GM18519 (cell line): ENCODE data around the gene PDE4D.
"Not testable (repeated sequence)": the region's sequence is repeated elsewhere in the genome, so short reads cannot be mapped to it uniquely, and the experiment has no call there.

Source experiments
- ATAC-seq: cut with Tn5 transposase; IDR thresholded peaks from one replicate; pipeline ENCODE4 v1.9.1; 2021; ENCODE audit warnings: mild to moderate bottlenecking, moderate library complexity; ENCODE audit not compliant: unreplicated experiment, low FRiP score

Gene PDE4D

DNA sequence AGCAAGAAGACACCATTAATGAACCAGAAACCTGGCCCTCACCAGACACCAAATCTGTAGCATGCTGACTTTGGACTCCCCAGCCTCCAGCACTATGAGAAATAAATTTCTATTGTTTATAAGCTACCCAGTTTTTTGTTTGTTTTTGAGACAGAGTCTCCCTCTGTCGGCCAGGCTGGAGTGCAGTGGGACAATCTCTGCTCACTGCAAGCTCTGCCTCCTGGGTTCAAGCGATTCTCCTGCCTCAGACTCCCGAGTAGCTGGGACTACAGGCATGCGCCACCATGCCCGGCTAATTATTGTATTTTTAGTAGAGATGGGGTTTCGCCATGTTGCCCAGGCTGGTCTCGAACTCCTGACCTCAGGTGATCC lies 227.7 kb downstream of the PDE4D start:
- ATAC-seq = not testable (repeated sequence)

GRCh38 chr5:59665086-59665831 lies 228.3 kb downstream of the PDE4D start:
- ATAC-seq = no peak

- ATAC-seq = peak; percentile 51
These were observed 231.4 kb downstream of the PDE4D start for GRCh38 chr5:59661954-59662615.

DNA sequence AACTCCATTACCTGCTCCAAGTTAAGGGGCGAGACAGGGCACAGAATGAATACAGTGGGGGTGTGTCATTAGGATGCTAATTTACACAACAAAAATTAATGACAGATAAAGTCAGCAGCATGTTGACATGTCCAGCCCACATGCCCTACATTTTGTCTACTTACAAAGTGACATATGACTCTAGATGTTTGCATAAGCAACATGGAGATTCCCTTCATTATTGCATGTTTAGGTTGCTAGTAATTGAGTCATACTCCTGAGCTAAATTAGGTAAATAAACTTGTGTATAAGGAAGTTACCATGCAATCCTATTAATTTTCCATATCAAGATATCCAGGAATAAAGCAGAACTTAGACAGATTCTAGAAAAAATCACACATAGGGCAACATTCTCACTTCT lies 232.2 kb downstream of the PDE4D start:
- ATAC-seq = no peak

DNA sequence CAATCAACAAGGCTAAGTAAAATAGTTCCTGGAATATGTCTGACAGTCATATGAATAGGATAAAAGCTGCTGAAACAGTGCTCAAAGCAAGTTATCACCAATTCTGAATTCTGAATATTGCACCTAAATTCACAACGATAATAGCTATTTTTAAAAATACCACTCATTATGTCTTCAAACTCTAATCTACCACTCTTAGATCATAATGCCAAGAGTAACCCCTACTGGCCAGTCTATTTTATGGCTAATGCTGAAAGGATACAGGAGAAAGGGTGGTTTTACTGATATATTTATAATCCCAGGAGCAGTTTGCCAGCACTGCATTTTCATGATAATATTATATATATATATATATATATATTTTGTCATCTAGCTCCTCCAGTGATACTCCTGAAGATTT lies 232.8 kb downstream of the PDE4D start:
- no peak for ATAC-seq

DNA sequence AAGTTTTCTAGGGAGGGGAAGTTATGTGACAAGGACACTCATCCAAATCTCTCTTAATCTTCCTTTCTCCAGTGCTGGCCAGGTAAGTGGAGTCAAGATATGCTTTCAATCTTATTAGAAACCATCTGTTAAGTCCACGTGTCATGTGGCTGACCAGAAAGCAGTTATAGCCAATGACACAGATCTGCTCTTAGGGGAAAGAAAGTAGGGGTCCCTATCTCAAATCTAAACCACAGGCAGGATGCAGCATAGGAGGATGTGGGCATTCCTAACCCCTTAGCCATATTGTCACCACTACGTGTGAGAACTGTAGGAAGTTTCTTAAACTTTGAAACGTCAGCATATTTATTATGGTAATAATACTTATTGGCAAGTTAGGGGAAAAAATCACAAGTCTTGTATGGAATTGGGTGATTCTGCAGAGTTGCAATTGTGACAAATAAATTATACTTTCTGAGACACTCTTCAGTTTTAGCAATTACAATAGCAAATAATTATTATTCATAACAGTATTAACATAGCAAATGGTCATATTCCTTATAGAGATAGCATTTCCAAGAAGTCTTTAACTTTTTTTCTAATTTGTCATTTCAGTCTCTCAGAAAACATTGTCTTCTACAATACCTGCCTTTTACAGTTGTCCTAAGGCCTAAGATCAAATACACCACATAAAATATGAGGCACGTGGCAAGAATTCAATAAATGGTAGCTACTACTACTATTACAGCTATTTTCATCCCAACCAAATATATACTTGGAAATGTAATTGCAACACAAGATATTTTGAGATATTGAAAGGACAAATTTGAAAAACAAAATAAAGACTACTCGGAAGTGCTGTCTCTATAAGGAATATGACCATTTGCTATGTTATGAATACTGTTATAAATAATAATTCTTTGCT lies 236.9 kb downstream of the PDE4D start:
- ATAC-seq = no peak

GRCh38 chr5:59655693-59656309 lies 237.7 kb downstream of the PDE4D start:
- no peak for ATAC-seq

- ATAC-seq = no peak
These were observed 238.8 kb downstream of the PDE4D start for GRCh38 chr5:59654691-59655090.

DNA sequence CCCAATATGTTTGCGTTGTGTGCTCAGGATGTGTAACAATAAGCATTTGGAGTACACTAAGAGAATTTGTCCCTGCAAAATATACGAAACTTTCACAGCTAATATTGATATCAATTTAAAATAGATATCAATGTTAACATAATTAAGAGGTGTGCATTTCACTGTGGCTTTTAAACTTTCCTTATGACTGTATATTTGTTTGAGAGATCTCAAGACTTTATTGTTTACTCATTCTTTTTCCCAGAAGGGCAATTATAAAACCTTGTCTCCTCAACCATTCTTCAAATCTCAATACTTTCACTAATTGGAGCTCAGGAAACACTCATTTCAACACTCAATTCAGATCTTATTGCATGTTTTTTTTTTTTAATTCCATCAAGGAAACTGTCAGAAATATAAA lies 241.1 kb downstream of the PDE4D start:
- no peak for ATAC-seq

GRCh38 chr5:59648949-59649921 lies 244.3 kb downstream of the PDE4D start:
- no peak for ATAC-seq

GRCh38 chr5:59648038-59648831 lies 245.3 kb downstream of the PDE4D start:
- no peak for ATAC-seq

- no peak for ATAC-seq
These were observed 248.1 kb downstream of the PDE4D start for GRCh38 chr5:59645380-59645779.

DNA sequence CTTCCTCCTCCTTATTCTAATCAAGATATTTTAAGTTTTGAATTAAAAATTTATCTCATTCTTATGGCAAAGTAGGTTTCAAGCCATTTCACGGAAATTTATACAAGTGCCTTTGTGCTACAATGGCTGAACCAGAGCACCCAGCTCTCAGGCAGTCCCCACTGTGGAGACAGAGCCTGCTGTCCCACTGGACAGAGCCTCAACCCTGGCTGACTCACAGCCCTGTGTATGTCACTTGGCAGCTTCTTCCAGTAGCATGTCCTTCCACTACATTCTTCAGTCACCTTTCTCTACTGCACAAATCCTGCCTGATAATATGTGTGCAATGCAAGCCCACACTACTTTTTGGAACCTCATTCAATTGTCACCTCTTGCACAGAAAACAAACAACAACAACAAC lies 253.1 kb downstream of the PDE4D start:
- ATAC-seq = no peak

DNA sequence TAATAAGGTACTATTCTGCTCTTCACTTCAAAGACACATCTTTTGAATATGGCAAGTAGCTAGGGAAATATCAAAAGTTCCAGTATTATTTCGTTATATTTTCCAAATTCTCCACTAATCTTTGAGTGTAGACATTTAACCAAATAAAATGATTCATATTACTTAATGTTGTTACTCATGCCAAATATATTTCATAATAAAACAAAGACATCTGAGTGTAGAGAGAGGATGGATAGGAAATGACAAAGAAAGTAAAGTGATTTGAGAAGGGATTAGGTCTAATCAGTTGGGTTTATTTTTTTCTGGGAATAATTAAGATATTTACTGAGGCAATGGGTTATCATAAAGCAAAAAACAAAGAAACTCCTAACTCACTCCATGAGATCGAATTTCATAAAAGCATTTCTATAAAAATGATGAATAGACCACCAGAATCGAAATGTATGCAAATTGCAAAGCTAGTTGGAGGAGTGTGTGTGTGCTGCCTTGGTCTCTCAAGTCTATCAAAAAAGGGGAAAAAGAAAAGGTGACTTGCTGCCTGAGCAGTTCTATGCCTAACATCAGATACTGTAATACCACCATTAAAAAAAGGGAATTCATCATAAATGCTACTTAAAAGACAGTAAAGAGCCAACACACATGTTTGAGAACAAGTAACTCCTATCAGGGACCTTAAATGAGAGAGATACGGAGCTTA lies 255.5 kb downstream of the PDE4D start:
- ATAC-seq = no peak

DNA sequence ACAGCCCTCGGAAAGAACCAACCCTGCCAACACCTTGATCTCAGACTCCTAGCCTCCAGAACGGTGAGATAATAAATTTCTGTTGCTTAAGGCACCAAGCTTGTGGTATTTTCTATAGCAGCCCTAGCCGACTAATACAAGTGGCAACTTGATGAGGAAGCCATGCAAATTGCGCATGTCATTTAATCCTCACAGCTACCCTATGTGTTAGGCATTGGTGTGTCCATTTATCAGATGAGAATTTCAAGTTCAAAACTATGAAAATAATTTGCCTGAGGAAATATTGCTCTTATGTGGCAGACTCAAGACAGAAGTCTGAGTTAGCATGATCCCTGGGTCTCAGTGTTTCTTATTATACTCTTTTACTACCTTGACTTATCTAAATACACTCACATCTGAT lies 264.0 kb downstream of the PDE4D start:
- ATAC-seq = no peak

- ATAC-seq = no peak
These were observed 265.3 kb downstream of the PDE4D start for GRCh38 chr5:59628062-59628828.

DNA sequence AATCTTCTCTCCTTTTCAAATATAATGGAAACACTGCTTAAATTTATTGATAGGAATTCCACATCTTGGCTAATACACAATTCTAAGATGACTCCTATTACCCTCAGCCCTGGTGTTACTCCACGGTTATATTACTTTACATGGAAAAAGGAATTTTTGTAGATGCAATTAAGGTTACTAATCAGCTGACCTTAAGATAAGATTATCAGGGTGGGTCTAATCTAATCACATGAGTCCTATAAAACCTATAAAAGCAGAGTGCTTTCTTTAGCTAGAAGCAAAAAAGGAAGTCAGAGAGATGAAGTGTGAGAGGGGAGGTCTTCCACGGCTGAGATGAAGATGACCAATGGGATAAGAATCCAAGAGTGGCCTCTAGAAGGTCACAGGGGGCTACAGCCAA lies 268.6 kb downstream of the PDE4D start:
- ATAC-seq = no peak

DNA sequence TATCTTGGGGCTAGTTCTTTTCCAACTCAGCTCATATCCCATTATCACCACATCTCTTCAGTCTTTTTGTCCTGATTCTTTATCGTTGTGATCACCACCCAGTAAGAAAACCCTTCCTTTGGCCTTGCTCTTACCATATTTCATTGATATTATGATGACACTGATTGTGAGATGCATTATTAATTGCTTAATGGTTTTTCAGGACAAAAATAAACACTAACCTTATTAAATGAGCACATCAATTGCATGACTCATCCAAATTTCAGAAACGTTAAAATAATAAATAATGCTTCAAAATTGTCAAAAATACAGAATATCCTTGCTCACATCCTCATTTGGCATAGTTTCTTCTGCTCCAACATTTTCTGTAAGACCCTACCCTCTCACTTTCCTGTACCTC lies 270.7 kb downstream of the PDE4D start:
- no peak for ATAC-seq
